GM19452 (cell line): ENCODE results near the gene SNRPE.

Source experiments
- ATAC-seq: cut with Tn5 transposase; IDR thresholded peaks from one replicate; pipeline ENCODE4 v1.9.1; 2021; ENCODE audit not compliant: unreplicated experiment

Gene SNRPE

DNA sequence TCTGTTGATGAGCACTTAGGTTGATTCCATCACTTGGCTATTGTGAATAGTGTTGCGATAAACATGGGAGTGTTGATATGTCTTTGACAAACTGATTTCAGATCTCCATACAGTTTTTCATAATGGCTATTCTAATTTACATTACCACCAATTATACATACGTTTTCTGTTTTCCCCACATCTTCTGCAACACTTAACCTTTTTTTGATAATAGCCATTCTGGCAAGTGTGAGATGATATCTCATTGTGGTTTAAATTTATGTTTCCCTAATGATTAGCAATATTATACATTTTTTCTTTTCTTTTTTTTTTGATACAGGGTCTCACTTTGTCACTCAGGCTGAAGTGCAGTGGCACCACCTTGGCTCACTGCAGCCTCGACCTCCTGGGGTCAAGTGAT, 17.0 kb downstream of the SNRPE start:
- ATAC-seq: no peak

DNA sequence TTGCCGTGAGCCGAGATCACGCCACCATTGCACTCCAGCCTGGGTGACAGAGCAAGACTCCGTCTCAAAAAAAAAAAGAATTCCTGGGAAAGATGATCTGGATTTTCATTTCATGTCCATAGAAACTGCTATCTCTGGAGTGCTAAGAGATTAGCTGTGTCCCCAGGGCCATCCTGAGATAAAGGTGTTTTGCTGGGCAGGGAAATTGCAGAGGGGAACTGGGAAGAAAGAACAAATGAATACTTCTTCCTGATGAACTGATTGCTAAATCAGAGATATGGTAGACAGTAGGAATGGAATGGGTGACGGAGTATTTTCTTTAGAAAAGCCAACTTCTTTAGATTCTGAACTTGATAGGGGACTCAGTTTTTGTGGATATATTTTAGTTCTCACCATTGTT, 19.2 kb downstream of the SNRPE start:
- no peak for ATAC-seq

DNA sequence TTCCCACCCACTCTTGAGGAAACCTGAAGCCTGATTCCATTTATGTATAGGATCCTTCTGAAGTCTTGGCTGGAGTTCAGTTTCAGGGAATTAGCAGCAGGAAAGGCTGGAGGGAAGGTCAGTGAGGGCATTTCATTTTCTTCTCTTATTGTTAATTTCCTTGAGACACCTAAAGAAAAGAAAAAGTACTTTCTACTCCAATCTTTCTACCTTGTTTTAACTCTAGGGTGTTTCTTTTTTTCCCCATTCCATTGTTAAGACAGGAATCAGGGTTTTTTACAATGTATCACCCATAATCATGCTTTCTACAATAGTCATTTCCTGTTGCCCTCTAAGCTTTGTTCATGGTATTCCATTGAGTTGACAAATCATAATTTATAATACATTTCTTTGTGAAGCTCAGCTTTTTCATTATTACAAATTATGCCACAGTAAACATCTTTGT, 27.4 kb downstream of the SNRPE start:
- ATAC-seq: no peak

DNA sequence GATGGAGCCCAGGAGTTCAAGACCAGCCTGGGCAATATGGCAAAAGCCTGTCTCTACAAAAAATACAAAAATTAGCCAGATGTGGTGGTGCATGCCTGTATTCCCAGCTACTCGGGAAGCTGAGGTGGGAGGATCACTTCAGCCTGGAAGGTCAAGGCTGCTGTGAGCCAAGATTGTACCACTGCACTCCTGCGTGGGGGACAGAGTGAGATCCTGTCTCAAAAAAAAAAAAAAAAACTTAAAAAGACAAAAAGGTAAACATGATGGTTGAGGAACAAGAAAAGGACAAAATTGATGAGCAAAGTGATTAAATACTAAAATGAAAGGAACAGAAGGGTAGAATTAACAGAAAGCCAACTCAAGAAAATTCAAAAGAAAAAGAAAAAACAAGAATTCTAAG, 30.6 kb downstream of the SNRPE start:
- no peak for ATAC-seq

DNA sequence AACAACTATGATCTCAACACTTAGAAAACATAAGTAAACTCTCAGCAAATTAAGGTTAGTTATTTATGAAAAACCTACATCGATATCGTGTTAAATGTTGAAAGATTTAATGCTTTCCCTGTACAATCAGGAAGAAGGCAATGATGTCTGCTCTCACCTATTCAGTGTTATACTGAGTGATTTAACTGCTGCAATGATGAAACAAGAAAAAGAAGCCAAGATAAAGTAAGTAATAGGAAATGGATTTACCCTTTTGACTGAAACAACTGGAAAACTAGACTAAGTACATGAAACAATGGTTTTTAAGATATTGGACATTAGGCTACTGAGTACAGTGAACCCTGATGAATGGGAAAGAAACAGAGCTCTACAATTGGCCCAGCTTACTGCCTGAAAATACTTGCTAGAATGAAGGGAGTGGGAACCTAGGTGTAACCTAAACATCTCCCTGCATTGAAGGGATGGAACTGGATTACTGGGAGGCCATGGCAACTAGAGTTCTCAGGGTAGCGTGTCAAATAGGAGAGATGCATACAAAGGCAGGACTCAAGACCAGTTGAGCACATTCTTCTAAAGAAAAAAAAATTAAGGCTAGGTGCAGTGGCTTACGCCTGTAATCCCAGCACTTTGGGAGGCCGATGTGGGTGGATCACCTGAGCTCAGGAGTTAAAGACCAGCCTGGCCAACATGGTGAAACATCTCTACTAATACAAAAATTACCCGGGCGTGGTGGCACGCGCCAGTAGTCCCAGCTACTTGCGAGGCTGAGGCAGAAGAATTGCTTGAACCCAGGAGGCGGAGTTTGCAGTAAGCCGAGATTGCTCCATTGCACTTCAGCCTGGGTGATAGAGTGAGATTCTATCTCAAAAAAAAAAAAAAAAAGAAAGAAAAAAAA, 37.3 kb downstream of the SNRPE start:
- no peak for ATAC-seq

DNA sequence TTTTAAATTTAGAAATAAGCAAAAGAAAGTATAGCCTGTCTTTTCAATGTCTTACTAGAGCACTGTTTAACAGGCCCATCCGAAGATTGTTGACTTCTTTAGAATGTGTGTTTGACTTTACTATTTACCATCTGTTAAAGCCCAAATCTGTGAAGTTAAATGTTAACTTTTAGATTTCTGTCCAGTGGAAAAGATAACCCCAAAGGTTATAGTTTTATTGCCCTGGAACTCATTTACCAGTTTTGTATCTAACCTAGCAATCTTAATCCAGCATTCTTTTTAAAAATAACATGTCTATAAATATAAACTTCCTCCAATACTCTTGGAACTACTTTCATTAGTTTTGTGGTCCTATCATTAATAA, 37.9 kb downstream of the SNRPE start:
- ATAC-seq: no peak

DNA sequence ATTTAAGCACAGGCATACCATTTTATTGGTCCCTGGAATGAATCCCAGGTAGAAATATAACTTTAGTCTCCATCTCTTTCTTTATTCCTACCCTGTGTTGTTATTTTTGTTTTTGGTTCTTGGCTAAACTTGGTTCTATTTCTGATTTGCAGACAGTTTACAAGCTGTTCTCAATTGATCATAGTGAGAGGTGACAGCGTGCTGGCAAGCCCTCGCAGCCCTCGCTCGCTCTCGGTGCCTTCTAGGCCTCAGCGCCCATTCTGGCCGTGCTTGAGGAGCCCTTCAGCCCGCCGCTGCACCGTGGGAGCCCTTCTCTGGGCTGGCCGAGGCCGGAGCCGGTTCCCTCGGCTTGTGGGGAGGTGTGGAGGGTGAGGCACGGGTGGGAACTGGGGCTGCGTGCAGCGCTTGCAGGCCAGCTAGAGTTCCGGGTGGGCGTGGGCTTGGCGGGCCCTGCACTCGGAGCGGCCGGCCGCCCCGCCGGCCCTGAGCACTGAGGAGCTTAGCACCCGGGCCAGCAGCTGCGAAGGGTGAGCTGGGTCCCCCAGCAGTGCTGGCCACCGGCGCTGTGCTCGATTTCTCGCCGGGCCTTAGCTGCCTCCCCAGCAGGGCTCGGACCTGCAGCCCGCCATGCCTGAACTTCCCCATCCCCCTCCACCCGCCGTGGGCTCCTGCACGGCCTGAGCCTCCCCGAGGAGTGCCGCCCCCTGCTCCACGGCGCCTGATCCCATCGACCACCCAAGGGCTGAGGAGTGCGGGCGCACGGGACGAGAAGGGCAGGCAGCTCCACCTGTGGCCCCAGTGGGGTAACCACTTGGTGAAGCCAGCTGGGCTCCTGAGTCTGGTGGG, 38.7 kb downstream of the SNRPE start:
- ATAC-seq: no peak

DNA sequence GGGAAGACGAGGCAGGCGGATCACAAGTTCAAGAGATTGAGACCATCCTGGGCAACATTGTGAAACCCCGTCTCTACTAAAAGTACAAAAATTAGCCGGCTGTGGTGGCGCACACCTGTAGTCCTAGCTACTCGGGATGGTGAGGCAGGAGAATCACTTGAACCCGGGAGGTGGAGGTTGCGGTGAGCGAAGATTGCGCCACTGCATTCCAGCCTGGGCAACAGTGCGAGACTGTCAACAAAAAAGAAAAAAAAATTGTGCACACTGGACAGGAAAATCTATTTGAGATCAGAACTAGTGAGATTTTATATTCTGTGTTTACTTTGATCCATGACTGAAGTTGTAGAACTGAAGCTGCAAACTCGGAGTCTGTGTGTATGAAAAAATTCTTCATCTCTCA, 40.2 kb downstream of the SNRPE start:
- no peak for ATAC-seq

DNA sequence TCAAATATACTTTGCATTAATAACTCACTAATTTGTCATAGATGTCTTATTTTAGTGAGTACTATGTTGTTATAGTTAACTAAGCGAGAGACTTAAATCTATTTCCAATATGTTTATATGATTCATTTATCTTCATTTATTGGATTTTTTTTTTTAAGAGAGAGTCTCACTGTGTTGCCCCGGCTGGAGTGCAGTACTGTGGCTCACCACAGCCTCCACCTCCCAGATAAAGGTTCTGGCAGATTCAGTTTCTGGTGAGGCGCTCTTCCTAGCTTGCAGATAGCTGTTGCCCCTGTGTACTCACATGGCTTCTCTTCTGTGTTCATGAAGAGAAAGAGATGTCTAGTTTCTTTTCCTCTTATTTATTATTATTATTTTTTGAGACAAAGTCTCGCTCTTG, 43.9 kb downstream of the SNRPE start:
- ATAC-seq: no peak

DNA sequence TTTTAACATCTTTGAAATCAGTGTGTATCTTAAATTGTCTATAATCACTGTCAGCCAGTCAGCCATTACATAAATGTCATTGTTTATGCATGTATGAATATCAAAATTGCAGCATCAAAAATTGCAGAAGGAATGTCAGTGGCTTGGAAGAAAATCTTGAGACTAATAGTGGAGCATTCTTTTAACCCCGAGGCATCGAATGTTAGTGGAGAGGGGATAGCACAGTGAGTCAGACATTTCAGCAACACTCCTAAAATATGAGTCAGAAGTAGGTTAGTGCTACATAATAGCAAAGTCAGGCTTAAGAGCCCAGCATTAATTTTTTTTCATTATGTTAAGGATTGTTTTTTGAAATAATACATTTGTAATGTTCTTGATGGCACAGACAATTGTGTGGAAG, 45.5 kb downstream of the SNRPE start:
- no peak for ATAC-seq

DNA sequence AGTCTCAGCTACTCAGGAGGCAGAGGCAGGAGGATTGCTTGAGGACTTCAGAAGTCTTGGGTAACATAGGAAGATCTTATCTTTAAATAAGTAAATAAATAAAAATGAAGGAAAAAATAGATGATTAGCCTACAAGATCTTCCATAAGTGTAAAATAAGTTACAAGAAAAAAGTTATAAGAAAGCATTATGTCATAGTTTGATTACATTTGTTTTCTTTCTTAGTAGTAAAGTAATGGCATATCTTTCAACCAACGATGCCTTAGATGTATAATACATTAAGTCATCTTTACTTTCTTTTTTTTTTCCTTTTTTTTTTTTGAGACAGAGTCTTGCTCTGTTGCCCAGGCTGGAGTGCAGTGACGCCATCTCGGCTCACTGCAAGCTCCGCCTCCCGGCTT, 46.5 kb downstream of the SNRPE start:
- ATAC-seq: no peak

DNA sequence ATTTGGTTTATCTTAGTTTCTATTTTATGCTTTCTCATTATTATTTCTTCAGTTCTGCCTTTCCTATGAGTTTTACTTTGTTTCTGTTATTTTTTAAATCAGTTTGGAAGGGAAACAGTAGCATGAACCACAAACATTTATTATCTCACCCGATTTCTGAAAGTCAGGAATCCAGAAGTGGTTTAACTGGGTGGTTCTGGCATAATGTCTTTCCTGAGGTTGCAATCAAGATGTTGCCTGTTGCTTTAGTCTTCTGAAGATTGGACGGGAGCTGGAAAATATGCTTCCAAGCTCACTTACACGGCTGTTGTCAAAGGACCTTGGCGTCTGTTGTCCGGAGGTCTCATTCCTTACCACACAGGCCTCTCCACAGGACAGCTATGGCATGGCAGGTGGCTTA, 50.4 kb downstream of the SNRPE start:
- no peak for ATAC-seq

DNA sequence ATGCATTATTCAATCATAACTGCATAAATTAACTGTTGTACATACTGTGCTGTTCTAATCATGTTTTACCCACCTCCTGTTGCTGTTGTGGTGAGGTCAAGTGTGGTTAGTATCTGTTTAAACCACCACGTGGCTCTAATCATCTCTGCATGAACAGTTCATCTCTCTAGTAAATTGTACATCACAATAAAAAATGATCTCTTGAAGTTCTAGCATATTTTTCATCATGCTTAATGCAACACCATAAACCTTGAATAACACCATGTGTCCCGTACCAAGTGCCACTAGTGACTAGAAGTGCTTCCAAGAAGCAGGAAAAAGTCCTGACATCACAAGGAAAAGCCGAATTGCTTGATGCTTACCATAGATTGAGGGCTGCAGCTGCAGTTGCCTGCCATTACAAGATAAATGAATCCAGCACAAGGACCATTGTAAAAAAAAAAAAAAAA, 51.7 kb downstream of the SNRPE start:
- ATAC-seq: no peak

DNA sequence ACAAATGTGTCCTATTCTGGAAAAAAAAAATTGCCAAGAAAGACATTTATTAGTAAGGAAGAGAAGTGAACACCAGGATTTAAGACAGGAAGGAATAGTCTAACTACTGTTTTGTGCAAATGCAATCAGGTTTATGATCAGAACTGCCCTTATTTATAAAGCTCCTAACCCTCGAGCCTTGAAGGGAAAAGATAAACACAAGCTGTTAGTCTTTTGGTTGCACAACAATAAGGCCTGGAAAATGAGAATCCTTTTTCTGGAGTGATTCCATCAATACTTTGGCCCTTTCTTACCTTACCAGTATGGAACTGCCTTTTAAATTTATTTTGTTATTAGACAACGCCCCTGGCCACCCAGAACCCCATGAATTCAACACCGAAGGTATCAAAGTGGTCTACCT, 52.9 kb downstream of the SNRPE start:
- ATAC-seq: no peak

DNA sequence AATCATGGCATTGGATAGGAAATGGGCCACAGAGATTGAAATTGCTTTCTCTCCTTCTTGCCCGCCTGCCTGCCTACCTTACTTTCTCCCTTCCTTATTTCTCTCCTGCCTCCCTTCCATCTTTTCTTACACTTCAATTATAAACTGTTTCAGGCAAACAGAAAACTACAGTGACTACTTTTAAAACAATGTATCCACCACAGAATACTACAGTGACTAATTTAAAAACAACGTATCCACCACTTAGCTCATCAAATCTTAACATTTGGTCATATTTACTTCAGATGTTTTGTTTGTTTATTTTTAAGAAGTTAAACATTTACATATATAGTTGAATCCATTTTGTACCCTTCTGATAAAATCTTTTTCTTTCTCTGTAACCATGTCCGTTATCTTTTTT, 54.4 kb downstream of the SNRPE start:
- ATAC-seq: no peak

DNA sequence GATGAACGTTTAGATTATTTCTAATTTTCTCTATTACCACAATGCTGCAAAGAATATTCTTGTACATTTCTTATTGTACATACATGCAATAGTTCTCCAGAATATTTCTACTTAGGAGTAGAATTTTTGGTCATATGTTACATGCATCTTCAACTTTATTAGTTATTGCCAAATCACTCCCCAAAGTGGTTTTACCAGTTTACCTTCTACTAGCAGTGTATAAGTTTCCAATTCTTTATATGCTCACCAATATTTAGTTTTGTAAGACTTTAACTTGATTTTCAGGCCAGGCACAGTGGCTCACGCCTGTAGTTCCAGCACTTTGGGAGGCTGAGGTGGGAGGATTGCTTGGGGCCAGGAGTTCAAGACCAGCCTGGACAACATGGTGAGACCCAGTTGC, 55.4 kb downstream of the SNRPE start:
- no peak for ATAC-seq
